Loucy (cell line): ENCODE measurements around the gene TPK1.

ENCODE experiments used
- CTCF ChIP-seq: fragments of 200-600 bp; sonication (generic); conservative IDR thresholded peaks from 2 replicates; pipeline ENCODE4 v1.5.1; 2014; ENCODE audit warnings: mild to moderate bottlenecking, antibody characterized with exemption, low read length
- EZH2phosphoT487 ChIP-seq: fragments of 200-600 bp; IDR thresholded peaks from 2 replicates; pipeline ENCODE4 v1.6.1; 2018; ENCODE audit warnings: antibody characterized with exemption, mild to moderate bottlenecking, moderate library complexity, borderline replicate concordance

GRCh38 chr7:144500225-144500624 is 335.6 kb downstream of the TPK1 start:
- TF ChIP-seq CTCF (no peak), EZH2phosphoT487 (no peak)
